ENCODE data around the gene MAP7D2. TPM values are rescaled to one million over a fixed set of nuclear protein-coding genes. Genes with fewer than 3 reads are reported as not detected.
"Not testable (repeated sequence)": the region's sequence is repeated elsewhere in the genome, so short reads cannot be mapped to it uniquely, and the experiment has no call there.

The MAP7D2 gene
- total RNA-seq, 4 donors from 2014 or later: 2.1 to 4.4 (median 2.2) TPM; not detected in 1

DNA sequence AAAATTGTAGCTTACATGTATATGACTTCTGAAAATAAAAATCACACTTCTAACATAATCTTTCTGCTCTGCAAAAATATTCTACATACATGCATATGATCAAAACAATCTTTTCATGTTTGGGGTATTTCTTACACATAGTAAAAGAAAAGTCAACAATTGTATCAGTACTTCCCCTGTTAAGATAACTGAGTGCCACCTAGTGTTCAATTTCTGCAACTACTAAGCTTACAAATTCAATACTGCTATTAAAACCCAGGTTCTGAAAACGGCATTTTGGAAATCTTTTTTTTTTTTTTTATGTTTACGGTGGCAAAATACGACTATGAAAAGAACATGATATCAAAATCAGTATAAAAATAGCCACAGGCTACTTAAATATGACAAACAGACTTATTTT lies 10.7 kb upstream of the MAP7D2 start:
- TF ChIP-seq, protein P1, sequence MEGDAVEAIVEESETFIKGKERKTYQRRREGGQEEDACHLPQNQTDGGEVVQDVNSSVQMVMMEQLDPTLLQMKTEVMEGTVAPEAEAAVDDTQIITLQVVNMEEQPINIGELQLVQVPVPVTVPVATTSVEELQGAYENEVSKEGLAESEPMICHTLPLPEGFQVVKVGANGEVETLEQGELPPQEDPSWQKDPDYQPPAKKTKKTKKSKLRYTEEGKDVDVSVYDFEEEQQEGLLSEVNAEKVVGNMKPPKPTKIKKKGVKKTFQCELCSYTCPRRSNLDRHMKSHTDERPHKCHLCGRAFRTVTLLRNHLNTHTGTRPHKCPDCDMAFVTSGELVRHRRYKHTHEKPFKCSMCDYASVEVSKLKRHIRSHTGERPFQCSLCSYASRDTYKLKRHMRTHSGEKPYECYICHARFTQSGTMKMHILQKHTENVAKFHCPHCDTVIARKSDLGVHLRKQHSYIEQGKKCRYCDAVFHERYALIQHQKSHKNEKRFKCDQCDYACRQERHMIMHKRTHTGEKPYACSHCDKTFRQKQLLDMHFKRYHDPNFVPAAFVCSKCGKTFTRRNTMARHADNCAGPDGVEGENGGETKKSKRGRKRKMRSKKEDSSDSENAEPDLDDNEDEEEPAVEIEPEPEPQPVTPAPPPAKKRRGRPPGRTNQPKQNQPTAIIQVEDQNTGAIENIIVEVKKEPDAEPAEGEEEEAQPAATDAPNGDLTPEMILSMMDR (IDR thresholded peaks at IDR 0.05): peak in 2 of 5 experiments; percentile 33 to 36
- H3K27me3 ChIP-seq; H3K4me3 ChIP-seq; H3K9me3 ChIP-seq; H3K36me3 ChIP-seq; H3K4me1 ChIP-seq; H3K27ac ChIP-seq; DNase-seq; in situ Hi-C loops (cut with MboI; ENCODE audit: low pct_ligation_motif_present in 1 of 4, low pct_unique_long_range_greater_than_20kb in 1 of 4, low sequenced_read_pairs in 3 of 4); intact Hi-C loops (cut with DNase I; ENCODE audit: low total_unique reads): not testable (repeated sequence)
- 0 to 7% methylated on average over 1 to 3 of the region's 3 CpGs for WGBS, 2 donors (ENCODE audit: low coverage in 1 of 2)

DNA sequence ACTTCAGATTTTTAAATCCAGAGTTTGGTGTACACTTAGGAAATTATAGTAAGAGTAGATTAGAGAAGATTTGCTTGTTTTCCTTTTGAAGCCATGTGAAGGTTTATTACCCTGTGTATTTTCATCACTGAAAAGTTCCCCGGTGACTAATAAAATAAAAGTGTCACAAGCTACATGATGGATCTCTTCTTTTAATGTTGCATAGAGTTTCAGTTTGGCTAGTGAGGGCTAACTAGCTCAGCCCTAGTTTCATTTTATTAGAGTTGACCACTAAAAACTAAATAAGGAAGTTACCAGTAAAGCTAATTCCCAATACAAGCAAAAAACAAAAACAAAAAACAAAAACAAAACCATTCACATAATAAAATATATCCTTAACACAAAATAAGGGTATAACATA lies 10.1 kb upstream of the MAP7D2 start:
- H3K36me3 ChIP-seq; H3K9me3 ChIP-seq; H3K4me3 ChIP-seq; intact Hi-C loops (cut with DNase I; ENCODE audit: low total_unique reads); DNase-seq; in situ Hi-C loops (cut with MboI; ENCODE audit: low pct_ligation_motif_present in 1 of 4, low pct_unique_long_range_greater_than_20kb in 1 of 4, low sequenced_read_pairs in 3 of 4); H3K4me1 ChIP-seq; H3K27me3 ChIP-seq; H3K27ac ChIP-seq: not testable (repeated sequence)
- 0 to 13% methylated on average over 1 of the region's 1 CpG for WGBS, 2 donors (ENCODE audit: low coverage in 1 of 2)

DNA sequence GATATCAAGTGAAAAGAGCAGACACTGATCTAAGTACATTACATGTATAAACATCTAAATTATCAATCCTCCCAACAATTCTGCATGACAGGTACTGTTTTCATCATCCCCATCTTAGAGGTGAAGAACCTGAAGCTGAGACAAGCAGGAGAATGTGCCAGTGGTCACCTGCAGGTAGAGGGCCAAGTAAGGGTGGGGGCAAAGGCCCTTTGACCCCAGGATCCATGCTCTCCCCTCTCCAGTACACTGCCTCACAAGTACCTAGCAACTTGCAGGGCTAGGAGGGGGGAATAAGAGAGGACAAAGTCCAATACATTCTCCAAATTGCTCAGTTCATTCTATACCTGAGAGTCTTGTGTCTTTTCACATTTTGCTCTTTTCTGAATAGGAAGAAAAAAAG lies 8.3 kb upstream of the MAP7D2 start:
- DNase-seq: no peak
- Histone ChIP-seq H3K27me3 (no peaks in the 10 kb centered on the region), H3K36me3 (no peaks in the 10 kb centered on the region), H3K9me3 (no peaks in the 10 kb centered on the region), H3K4me1 (no peaks in the 10 kb centered on the region), H3K4me3 (no peak overlapping the region), H3K27ac (no peak overlapping the region)
- in situ Hi-C loops (cut with MboI; ENCODE audit: low pct_ligation_motif_present in 1 of 4, low pct_unique_long_range_greater_than_20kb in 1 of 4, low sequenced_read_pairs in 3 of 4): loop anchor here in 1 of 4 donors (25.0 kb wide), 1 partner anchor 213 kb away; no protein-coding TSS in a partner anchor
- intact Hi-C loops (cut with DNase I; ENCODE audit: low total_unique reads): no loop called here
- TF ChIP-seq, protein P1 (IDR thresholded peaks at IDR 0.05): no peak
- no peak for TF ChIP-seq EP300 (IDR thresholded peaks at IDR 0.05; ENCODE audit: low read depth)
- TF ChIP-seq POLR2AphosphoS5 (IDR thresholded peaks at IDR 0.05): no peak
- TF ChIP-seq POLR2A (IDR thresholded peaks at IDR 0.05): no peak

DNA sequence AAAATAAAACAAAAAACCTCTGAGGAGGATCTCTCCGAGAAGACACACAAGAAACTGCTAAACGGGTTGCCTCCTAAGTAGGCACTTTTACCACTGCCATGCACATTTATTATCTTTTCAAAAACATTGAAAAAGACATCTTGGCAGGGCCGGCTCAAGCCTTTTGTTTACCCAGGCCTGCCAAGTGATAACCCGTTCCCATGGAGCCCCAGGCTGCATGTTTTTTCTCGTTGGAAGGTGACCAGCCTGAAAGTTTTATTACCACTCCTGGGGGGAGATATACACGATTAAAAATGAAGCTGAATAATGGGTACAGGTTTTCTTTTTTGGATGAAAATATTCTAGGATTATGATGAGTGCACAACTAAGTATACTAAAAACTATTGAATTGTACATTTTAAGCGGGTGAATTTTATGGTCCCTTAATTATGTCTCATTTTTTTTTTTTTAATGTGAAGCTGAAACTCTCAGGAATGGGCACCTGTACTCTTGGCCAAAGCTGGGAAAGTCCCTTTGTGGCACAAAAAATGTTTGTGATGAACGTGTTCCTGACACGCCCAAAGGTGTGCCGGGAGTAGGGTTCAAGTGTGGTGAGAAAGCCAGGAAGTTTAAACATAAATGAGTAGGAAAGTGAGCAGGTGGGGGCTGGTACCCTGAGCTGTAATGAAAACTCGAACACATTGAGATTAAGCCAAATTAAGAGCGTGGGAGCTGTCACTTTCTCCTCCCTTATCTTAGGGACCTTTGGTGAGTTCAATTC lies 1.5 kb upstream of the MAP7D2 start:
- no peaks in the 10 kb centered on the region for H3K9me3 ChIP-seq
- TF ChIP-seq, protein P1 (IDR thresholded peaks at IDR 0.05): no peak
- TF ChIP-seq POLR2AphosphoS5 (IDR thresholded peaks at IDR 0.05) (no peak), EP300 (IDR thresholded peaks at IDR 0.05; ENCODE audit: low read depth) (no peak), POLR2A (IDR thresholded peaks at IDR 0.05) (no peak)
- H3K4me3 ChIP-seq: no peak overlapping the region
- DNase-seq: peak; percentile 45
- in situ Hi-C loops (cut with MboI; ENCODE audit: low pct_ligation_motif_present in 1 of 4, low pct_unique_long_range_greater_than_20kb in 1 of 4, low sequenced_read_pairs in 3 of 4) (loop anchor here in 1 of 4 donors (25.0 kb wide), 1 partner anchor 206 kb away; no protein-coding TSS in a partner anchor), intact Hi-C loops (cut with DNase I; ENCODE audit: low total_unique reads) (no loop called here)
- no peaks in the 10 kb centered on the region for H3K36me3 ChIP-seq
- 24 to 37% methylated on average over 4 to 12 of the region's 12 CpGs for WGBS, 2 donors (ENCODE audit: low coverage in 1 of 2)
- peaks cover 0 to 12% (median 4%) of the 10 kb centered on the region in 4 donors for H3K4me1 ChIP-seq
- peaks cover 17% of the 10 kb centered on the region for H3K27me3 ChIP-seq
- H3K27ac ChIP-seq: peak overlapping the region in 1 of 4 donors; percentile 9

All from transverse colon (tissue), 4 donors.